HepG2 (cell line): ENCODE measurements around the gene DAAM2. TPM values are rescaled to one million over a fixed set of nuclear protein-coding genes. Genes with fewer than 3 reads are reported as not detected.

ENCODE experiments used
- ATAC-seq: fragments of 200-7000 bp; cut with Tn5 transposase; 3 replicates; pipeline ENCODE4 v1.9.1; 2020; ENCODE audit warnings: mild to moderate bottlenecking, moderate library complexity
- BruUV-seq: library from RNA; stranded (reverse); fragments of 400-500 nt; replicated peaks from 2 replicates; lab custom pipeline; 2021; lab: Mats Ljungman, UMichigan
- CTCF ChIA-PET: fragments of 300-600 bp; formaldehyde crosslinking; extraction: SDS; loops from one replicate; lab custom pipeline; 2021; ENCODE audit warnings: low total read pairs, inconsistent platforms, low intra/inter-chr PET ratio; lab: Yijun Ruan, JAX
- POLR2A ChIA-PET: fragments of 350-600 bp; sonication (Branson Sonifier 250); formaldehyde crosslinking; loops from one replicate; lab custom pipeline; 2020; ENCODE audit warnings: antibody characterized with exemption, inconsistent platforms; lab: Yijun Ruan, JAX
- DNase-seq: peaks from one replicate; pipeline ENCODE4 v3.0.0-alpha.2; 2015; ENCODE audit warnings: low spot score
- FAIRE-seq: peaks from 3 replicates; lab custom pipeline; 2011; peaks lifted over from hg19 to GRCh38; lab: Jason Lieb, UNC
- H2AFZ ChIP-seq: one replicate; pipeline ENCODE4 v1.6.1; 2011; ENCODE audit warnings: low read length, inconsistent platforms
- H3K27ac ChIP-seq: fragments of 300-600 bp; 3 replicates; pipeline ENCODE4 v1.8.0; 2011; ENCODE audit warnings: mixed run types, mild to moderate bottlenecking, mixed read lengths, low read length, inconsistent platforms; ENCODE audit not compliant: insufficient read depth; ENCODE audit errors: extremely low read length
- H3K27me3 ChIP-seq, 2 experiments: fragments of 200-600 bp in 1 of 2; 2 replicates in 1 of 2; 3 replicates in 1 of 2; pipeline versions ENCODE4 v1.6.0 to v1.8.0; 2011; ENCODE audit warnings: low read length in 2 of 2, mild to moderate bottlenecking in 2 of 2, moderate library complexity in 2 of 2, inconsistent platforms in 1 of 2; ENCODE audit not compliant: insufficient read depth in 2 of 2, control insufficient read depth in 1 of 2
- H3K36me3 ChIP-seq, 2 experiments: fragments of 200-600 bp in 1 of 2; replicated peaks in 1 of 2; 2 replicates in 1 of 2; 3 replicates in 1 of 2; pipeline versions ENCODE4 v1.5.1 to v1.8.0; 2011; ENCODE audit warnings: low read length in 2 of 2, inconsistent platforms in 1 of 2; ENCODE audit not compliant: insufficient read depth in 2 of 2, control insufficient read depth in 1 of 2
- H3K4me1 ChIP-seq: 2 replicates; pipeline ENCODE4 v1.5.1; 2012; ENCODE audit warnings: low read length, inconsistent platforms; ENCODE audit not compliant: insufficient read depth
- H3K4me2 ChIP-seq: 2 replicates; pipeline ENCODE4 v1.6.0; 2011; ENCODE audit warnings: low read depth, low read length, inconsistent platforms
- H3K4me3 ChIP-seq, 3 experiments: fragments of 200-600 bp in 1 of 3; sonication (generic), shearing (Covaris generic) in 1 of 3; replicated peaks in 1 of 3; 2 replicates each; pipeline ENCODE4 v1.5.1; 2011 to 2016; ENCODE audit warnings: low read length in 3 of 3, inconsistent platforms in 2 of 3, low read depth in 2 of 3, mild to moderate bottlenecking in 2 of 3, control low read depth in 1 of 3, mixed read lengths in 1 of 3; ENCODE audit not compliant: insufficient read depth in 1 of 3
- H3K79me2 ChIP-seq: one replicate; pipeline ENCODE4 v1.6.1; 2011; ENCODE audit warnings: low read length, inconsistent platforms; ENCODE audit not compliant: insufficient read depth
- H3K9ac ChIP-seq: 2 replicates; pipeline ENCODE4 v1.6.0; 2011; ENCODE audit warnings: mild to moderate bottlenecking, low read depth, low read length, inconsistent platforms; ENCODE audit not compliant: insufficient read depth
- H3K9me3 ChIP-seq: 2 replicates; pipeline ENCODE4 v1.5.1; 2012; ENCODE audit warnings: mild to moderate bottlenecking, low read length
- H4K20me1 ChIP-seq: 2 replicates; pipeline ENCODE4 v1.6.0; 2011; ENCODE audit warnings: inconsistent platforms, mild to moderate bottlenecking, low read length, moderate library complexity; ENCODE audit not compliant: insufficient read depth
- ATF7 ChIP-seq, 2 experiments: fragments of 450-650 bp in 1 of 2; sonication (generic) in 1 of 2; formaldehyde crosslinking in 1 of 2; IDR thresholded peaks; 2 replicates each; pipeline versions ENCODE4 v1.4.0 to v1.6.1; 2016 to 2020; ENCODE audit warnings: antibody characterized with exemption in 1 of 2, mild to moderate bottlenecking in 1 of 2, missing genetic modification reagents in 1 of 2
- CEBPB ChIP-seq: IDR thresholded peaks from 2 replicates; pipeline ENCODE4 v1.6.1; 2011; ENCODE audit warnings: low read depth, low read length, improper control_type of control experiment, borderline replicate concordance
- GLI4 ChIP-seq: sonication (generic); formaldehyde crosslinking; IDR thresholded peaks from 2 replicates; pipeline ENCODE4 v1.5.1; 2020; ENCODE audit warnings: missing genetic modification reagents, mild to moderate bottlenecking, moderate library complexity, borderline replicate concordance
- HNF1A ChIP-seq, 2 experiments: sonication (generic) in 1 of 2; formaldehyde crosslinking in 1 of 2; IDR thresholded peaks; 2 replicates each; pipeline versions ENCODE4 v1.4.0 to v1.6.1; 2016 to 2020; ENCODE audit warnings: borderline replicate concordance in 1 of 2, low read depth in 1 of 2, mild to moderate bottlenecking in 1 of 2, missing genetic modification reagents in 1 of 2
- MEIS2 ChIP-seq: sonication (generic); formaldehyde crosslinking; IDR thresholded peaks from 2 replicates; pipeline ENCODE4 v1.9.0; 2021; ENCODE audit warnings: mild to moderate bottlenecking, missing genetic modification reagents
- PCBP1 ChIP-seq: fragments of 200-400 bp; formaldehyde crosslinking; IDR thresholded peaks from 2 replicates; pipeline ENCODE4 v1.6.1; 2017; ENCODE audit warnings: mild to moderate bottlenecking, low read depth, low read length, borderline replicate concordance
- RNF219 ChIP-seq: sonication (generic); formaldehyde crosslinking; IDR thresholded peaks from 2 replicates; pipeline ENCODE4 v1.5.0; 2020; ENCODE audit warnings: mild to moderate bottlenecking, missing genetic modification reagents
- TFE3 ChIP-seq: IDR thresholded peaks from 2 replicates; pipeline ENCODE4 v1.6.1; 2016
- ZBTB20 ChIP-seq: sonication (generic); formaldehyde crosslinking; IDR thresholded peaks from 2 replicates; pipeline ENCODE4 v1.8.1; 2023; ENCODE audit warnings: missing genetic modification reagents, low read depth, mild to moderate bottlenecking, borderline replicate concordance
- ZNF354B ChIP-seq: sonication (generic); formaldehyde crosslinking; IDR thresholded peaks from 2 replicates; pipeline ENCODE4 v1.8.0; 2022; ENCODE audit warnings: mild to moderate bottlenecking, missing genetic modification reagents
- ZNF468 ChIP-seq: sonication (generic); formaldehyde crosslinking; IDR thresholded peaks from 2 replicates; pipeline ENCODE4 v1.8.0; 2022; ENCODE audit warnings: mild to moderate bottlenecking, moderate library complexity, missing genetic modification reagents
- ZNF605 ChIP-seq: sonication (generic); formaldehyde crosslinking; IDR thresholded peaks from 2 replicates; pipeline ENCODE4 v1.8.0; 2022; ENCODE audit warnings: mild to moderate bottlenecking, missing genetic modification reagents
- WGBS: methylation state at CpG from one replicate; pipeline ENCODE4 v1.1.6; 2017; ENCODE audit warnings: low lambda C conversion rate; 5-methylcytosine and 5-hydroxymethylcytosine counted together
- in situ Hi-C: cut with HindIII; loops from 2 replicates; pipeline ENCODE4 v1.10.0; 2017; ENCODE audit warnings: low pct_unique_long_range_greater_than_20kb; ENCODE audit not compliant: extremely low pct_ligation_motif_present
- intact Hi-C: fragments of 100-400 bp; cut with micrococcal nuclease; formaldehyde crosslinking; loops from one replicate; pipeline ENCODE4 v1.10.0; 2022; ENCODE audit not compliant: unreplicated experiment
- polyA plus RNA-seq, 8 experiments: library from polyadenylated mRNA; depleted of rRNA in 3 of 8; stranded (reverse) in 7 of 8; unstranded in 1 of 8; fragments of >200 nt; fragmentation: Illumina TruSeq in 4 of 8; extraction: Trizol in 4 of 8; gene quantifications; 2 replicates each; pipeline versions ENCODE4 v1.2.1 to v1.2.3, GENCODE V29; 2011 to 2016; ENCODE audit warnings: low read depth in 4 of 8, missing spikeins in 1 of 8, mixed read lengths in 1 of 8; ENCODE audit not compliant: insufficient read depth in 1 of 8
- total RNA-seq, 5 experiments: library from RNA; depleted of rRNA; stranded (reverse); fragments of >200 nt; fragmentation: Illumina TruSeq; extraction: Trizol; gene quantifications; 2 replicates each; pipeline ENCODE4 v1.2.3, GENCODE V29; 2016; ENCODE audit warnings: low read depth in 1 of 5

Gene DAAM2
- total and polyA plus RNA-seq, 2 of the 13 experiments (the other 11 are each of a cell fraction or from before 2014, with no cell fraction given) = 0.01 TPM; not detected in 1

DNA sequence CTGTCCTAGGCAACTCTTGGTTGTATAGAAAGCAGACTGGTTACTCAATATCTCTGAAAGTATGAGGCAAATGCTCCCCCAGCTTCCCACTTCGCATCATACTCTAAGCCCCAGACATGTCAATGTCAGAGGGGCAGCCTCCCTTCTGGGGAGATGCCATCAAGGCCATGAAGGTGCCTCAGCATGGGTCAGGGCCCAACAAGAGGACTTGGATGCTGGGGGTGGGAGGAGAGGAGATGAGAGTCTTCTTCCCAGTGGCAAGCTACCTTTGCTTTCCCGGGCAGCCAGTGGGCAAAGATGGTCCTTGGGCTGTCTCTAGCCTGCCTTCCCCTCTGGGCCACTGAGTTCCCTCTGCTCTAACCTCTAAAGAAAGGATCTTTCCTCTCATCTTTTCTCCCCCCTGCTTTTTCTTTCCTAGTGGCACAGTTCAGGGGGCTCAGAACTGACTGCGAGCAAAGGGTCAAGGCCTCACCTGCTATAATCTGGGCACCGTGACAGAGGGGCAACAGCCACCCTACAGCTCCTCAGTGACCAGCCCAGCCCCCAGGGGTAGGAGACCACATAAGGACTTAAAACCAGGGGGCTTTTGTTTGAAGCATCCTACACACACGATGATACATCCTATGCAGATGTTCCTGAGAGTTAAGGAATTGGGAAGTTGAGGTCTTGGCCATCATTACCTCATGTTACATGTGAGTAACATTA lies 115.8 kb downstream of the DAAM2 start (continued):
- TF ChIP-seq ZNF605 (CRISPR knock-in tag) (no peak), GLI4 (CRISPR knock-in tag) (no peak), ZBTB20 (CRISPR knock-in tag) (no peak)

DNA sequence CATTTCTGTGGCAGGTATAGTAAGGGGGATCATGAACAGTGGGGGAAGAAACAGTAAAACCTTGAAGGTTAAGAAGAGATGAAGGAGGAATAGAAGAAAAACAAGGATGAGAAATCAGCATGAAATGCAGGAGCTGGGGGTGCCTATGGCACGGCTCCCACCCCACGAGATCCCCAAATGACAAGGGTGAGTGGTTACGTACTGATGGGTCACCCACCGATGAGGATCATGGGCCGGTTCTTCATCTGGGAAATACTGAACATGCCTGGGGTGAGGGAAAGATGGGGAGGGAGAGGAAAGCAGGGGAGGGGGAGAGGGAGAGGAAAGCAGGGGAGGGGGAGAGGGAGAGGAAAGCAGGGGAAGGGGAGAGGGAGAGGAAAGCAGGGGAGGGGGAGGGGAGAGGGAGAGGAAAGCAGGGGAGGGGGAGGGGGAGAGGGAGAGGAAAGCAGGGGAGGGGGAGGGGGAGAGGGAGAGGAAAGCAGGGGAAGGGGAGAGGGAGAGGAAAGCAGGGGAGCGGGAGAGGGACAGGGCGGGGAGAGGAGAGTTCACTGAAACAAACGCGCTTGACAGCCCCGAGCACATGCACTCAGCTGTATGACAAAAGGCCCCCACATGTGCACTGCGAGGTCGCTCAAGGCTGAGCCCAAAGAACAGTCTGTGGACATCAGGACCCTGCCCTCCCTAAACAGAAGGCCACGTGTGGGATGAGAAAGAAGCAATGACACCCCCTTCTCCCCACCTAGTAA lies 116.8 kb downstream of the DAAM2 start:
- no peaks in the 10 kb centered on the region for H3K79me2 ChIP-seq
- no peak overlapping the region for H3K9ac ChIP-seq
- no peaks in the 10 kb centered on the region for H3K9me3 ChIP-seq
- CTCF ChIA-PET = no interaction called here
- no peaks in the 10 kb centered on the region for H3K4me1 ChIP-seq
- H4K20me1 ChIP-seq = no peaks in the 10 kb centered on the region
- H3K4me3 ChIP-seq = no peak overlapping the region
- FAIRE-seq (no peak), ATAC-seq (no peak), DNase-seq (no peak)
- no TSS peak for BruUV-seq
- H3K4me2 ChIP-seq = no peak overlapping the region
- H3K36me3 ChIP-seq = peaks cover 6 to 10% of the 10 kb centered on the region in 2 experiments; a peak in 3 of 5 replicates
- POLR2A ChIA-PET = no interaction called here
- no peak overlapping the region for H2AFZ ChIP-seq
- intact Hi-C loops = no loop called here
- H3K27me3 ChIP-seq = no peaks in the 10 kb centered on the region
- no peak overlapping the region for H3K27ac ChIP-seq
- 93% methylated on average over 13 of the region's 13 CpGs for WGBS
- in situ Hi-C loops = no loop called here
- TF ChIP-seq PCBP1 (0 out of 2 replicates have a peak, but pooled peaks have one; percentile 49), RNF219 (CRISPR knock-in tag) (no peak), MEIS2 (CRISPR knock-in tag) (no peak), CEBPB (no peak), HNF1A (IDR thresholded peaks at IDR 0.05; ENCODE audit: low read depth) (no peak), HNF1A (CRISPR knock-in tag; IDR thresholded peaks at IDR 0.05; ENCODE audit: borderline replicate concordance) (no peak), TFE3 (CRISPR knock-in tag) (no peak), ATF7 (IDR thresholded peaks at IDR 0.05) (no peak), ATF7 (CRISPR knock-in tag; IDR thresholded peaks at IDR 0.05) (no peak), ZNF468 (CRISPR knock-in tag) (no peak), ZNF354B (no peak)
